Suppressor macrophage treated with lipopolysaccharide for 4 hours (primary cell): ENCODE results near the gene CD99.
"Not testable (repeated sequence)": the region's sequence is repeated elsewhere in the genome, so short reads cannot be mapped to it uniquely, and the experiment has no call there.

Experiments
- DNase-seq: peaks from one replicate; pipeline ENCODE4 v3.0.0-alpha.2; 2020

The CD99 gene

DNA sequence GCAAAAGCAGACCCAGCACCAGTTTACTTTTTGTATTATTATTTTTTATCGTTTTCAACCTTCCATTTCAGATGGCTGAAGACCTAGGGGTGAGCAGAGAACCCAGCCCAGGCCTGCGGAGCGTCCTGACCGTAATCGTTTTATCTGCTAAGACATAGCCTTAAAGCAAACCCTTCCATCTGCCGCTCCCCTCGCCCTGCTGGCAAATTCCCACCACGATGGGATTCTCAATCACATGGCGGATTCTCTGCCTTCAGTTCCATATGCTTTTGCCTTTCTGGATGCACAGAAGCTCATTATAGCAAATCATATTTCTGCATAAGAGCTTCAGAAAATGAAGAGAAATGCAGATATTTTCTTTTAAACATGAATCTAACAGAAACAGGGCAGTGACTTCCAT, 42.2 kb downstream of the CD99 start:
- no peak for DNase-seq

GRCh38 chrX:2735270-2735669, 44.2 kb downstream of the CD99 start:
- DNase-seq: no peak

DNA sequence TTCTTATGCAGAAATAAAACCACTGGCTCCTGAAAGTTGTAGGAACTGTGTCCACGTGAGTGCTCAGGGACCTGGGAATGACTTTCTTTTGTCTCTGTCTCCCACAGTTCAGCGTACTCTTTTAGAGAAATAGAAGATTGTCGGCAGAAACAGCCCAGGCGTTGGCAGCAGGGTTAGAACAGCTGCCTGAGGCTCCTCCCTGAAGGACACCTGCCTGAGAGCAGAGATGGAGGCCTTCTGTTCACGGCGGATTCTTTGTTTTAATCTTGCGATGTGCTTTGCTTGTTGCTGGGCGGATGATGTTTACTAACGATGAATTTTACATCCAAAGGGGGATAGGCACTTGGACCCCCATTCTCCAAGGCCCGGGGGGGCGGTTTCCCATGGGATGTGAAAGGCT, 49.6 kb downstream of the CD99 start:
- DNase-seq: no peak

DNA sequence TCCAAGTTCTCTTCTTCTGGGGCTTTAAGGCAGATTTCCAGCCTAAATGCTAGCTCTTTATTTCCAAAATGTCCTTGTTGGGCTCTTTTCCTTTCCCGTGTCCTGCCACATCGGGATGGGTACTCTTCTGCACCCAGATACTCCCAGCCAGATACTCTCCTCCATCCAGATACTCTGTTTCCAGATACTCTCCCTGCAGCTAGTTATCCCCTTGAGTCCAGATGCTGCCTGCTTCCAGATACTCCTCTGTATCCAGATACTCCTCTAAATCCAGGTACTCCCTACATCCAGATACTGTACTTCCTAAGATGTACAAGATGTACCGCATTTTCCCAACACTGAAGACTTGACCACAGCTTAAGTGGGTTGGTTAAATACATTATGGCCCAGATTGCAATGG, 50.3 kb downstream of the CD99 start:
- DNase-seq: no peak

- not testable (repeated sequence) for DNase-seq
These were observed 55.2 kb downstream of the CD99 start for GRCh38 chrX:2746250-2746649.

DNA sequence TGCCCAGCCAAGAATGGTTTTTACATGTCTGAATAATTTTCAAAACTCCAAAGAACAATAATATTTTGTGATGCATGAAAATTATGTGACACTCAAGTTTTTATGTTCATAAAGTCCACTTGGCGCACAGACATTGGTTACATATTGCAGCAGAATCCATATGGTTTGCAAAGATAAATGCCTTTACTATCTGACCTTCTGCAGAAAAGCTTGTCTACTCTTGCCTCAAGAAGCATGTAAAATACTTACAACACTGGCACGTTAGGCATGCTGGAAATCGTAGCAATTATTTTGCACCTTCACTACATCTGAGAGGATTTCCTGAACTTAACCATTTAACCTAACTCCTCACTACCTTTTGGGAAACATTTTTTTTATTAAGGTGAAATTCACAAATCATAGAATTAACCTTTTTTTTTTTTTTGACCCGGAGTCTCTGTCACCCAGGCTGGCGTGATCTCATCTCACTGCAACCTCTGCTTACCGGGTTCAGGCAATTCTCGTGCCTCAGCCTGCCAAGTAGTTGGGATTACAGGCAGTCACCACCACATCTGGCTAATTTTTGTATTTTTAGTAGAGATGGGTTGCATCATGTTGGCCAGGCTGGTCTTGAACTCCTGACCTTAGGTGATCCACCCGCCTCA, 57.2 kb downstream of the CD99 start:
- DNase-seq: no peak

DNA sequence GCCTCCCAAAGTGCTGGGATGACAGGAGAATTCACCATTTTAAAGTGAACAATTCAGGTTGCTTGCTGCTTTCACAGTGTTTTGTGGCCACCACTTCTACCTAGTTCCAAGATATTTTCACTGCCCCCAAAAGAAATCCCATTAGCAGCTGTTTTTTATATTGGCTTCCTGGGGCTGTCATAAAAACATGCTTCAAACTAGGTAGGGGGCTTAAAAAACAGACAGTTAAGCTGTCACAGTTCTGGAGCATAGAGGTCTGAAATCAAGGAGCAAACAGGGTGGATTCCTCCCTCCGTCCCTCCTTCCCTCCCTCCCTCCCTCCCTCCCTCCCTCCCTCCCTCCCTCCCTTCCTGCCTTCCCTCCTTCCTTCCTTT, 57.7 kb downstream of the CD99 start:
- DNase-seq: no peak

- DNase-seq: no peak
These were observed 60.2 kb downstream of the CD99 start for GRCh38 chrX:2751291-2751690.

DNA sequence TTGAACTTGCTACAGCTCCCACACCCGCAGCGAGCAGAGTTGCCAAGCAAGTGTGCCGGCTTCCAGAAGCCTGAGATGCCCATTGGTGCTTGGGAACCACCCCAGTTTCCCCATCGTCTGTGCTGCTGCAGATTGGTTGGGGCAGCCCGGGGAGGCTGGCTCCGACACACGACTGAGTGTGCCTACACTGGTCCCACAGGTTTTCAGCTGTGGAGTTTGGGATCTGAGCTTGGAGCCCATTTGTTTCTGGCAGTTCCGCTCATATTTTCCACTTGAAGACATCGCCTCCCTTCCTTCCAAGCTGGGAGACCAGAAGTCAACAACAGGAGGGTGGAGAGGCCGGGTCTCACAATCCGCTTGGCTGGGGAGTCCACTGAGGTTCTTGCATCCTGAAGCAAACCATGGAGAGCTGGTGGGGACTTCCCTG, 60.8 kb downstream of the CD99 start, which contains the start of gene XG:
TSS of gene XG (plus strand) at position 167 of the 427 bp plus-strand sequence. CDS start at position 402, 235 bp downstream.
- not testable (repeated sequence) for DNase-seq

DNA sequence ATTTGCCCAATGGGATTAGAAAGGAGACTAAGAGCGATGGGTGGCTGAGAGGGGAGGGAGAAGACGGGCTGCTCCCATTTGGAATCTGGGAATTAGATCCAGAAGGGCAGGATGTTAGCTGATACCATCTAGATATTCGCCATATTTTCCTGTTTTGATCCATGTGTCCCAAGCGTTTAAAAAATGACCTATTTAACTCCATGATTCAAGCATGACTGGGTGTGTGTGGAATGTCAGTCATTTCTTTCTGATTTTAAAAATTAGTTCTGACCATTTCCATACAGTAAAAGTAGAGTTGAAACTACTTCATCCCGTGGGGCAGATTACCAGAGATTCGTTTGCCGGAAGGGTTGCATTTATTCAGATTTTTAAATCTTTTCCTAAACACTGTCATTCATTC, 61.3 kb downstream of the CD99 start:
- DNase-seq: not testable (repeated sequence)

DNA sequence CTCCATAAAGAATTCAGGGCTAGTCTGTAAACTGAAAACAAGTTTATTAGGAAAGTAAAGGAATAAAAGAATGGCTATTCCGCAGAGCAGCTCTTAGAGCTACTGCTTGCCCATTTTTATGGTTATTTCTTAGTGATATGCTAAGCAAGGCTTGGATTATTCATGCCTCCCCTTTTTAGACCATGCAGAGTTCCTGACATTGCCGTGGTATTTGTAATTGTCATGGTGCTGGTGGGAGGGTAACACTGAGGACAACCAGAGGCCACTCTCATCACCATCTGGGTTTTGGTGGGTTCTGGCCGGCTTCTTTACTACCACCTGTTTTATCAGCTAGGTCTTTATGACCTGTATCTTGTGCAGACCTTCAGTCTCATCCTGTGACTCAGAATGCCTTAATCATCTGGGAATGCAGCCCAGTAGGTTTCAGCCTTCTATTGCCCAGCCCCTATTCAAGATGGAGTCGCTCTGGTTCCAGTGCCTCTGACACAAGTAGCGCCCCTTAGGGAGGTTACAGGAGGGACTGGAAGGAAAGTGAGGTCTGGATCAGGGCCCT, 64.1 kb downstream of the CD99 start:
- not testable (repeated sequence) for DNase-seq

DNA sequence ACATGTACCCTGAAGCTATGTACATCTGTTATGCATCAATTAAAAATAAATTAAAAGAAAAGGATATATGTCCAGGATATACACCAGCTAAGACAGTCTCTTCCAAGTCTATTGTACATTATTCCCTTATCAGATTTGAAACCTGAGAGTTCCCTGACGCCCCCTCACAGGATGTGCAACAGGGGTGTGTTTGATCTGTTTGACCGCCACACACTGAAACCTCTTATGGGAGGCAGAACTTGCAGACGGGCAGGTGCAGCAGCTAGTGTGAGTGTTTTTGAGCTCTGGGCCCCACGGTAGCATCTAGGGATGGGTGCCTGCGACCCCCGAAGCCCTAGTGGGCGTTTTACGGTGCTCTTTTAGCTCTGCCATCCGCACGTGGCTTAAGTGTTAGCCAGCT, 65.5 kb downstream of the CD99 start:
- DNase-seq: no peak

DNA sequence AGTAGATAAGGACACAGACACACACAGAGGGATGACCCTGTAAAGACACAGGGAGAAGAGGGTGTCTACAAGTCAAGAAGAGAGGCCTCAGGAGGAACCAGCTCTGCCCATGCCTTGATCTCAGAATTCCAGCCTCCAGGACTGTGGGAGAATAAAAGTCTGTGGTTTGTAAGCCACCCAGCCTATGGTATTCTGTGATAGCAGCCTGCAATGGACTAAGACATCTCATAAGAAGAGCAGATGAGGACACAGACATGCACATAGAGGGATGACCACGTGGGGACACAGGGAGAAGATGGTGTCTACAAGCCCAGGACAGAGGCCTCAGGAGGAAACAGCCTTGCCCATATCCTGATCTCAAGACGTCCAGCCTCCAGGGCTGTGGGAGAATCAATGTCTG, 70.2 kb downstream of the CD99 start:
- DNase-seq: no peak

DNA sequence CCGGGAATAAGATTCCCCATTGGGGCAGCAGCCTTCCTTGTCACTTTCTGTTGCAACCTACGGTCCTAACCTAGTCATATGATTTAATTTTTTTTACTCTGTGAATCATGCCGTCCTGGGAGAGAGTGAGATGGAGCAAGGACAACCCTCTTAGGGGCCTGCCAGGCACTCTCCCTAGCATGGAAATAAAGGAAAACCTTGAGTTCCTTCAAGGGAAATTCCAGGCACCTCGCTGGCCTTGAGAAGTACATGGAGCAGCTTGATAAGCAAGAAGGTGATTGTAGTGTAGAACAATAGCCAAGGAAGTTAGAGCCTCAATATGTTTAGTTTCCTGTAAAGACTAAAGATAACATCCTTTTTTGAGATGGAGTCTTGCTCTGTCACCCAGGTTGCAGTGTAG, 71.6 kb downstream of the CD99 start:
- DNase-seq: not testable (repeated sequence)

- DNase-seq: not testable (repeated sequence)
These were observed 73.9 kb downstream of the CD99 start for GRCh38 chrX:2764766-2765548.

DNA sequence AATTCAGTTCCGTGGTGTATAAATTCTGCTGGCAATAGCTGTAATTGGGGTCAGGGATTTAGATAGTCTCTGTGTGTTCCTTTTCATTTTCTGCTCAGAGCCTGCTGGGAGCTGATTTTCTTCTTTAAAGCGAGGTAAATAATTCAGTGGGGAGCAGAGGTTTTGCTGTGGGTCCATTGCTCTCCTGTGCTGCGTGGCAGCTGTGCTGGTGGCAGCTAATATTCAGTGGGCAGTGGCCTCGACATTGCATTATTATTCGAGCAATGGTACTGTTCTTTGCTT, 74.4 kb downstream of the CD99 start:
- DNase-seq: no peak

DNA sequence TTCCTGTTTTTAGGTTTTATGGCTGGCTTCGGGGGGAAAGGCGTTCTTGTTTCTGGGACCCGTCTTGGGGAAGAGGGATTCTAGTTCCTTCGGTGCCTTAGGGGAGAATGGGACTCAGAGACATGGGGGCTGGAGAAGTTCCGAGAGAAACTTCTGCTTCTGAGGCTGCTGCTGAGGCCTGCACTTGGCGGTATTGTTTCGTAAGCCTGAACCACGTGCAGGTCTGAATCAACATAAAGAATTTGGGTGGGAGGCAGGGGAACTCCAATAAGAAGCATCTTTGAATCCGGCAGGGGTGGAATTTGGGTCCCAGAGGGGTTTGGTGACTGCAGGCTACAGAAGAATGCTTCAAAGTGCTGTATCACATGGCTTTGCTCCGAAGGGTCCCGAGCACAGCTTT, 75.8 kb downstream of the CD99 start:
- DNase-seq: peak; percentile 83

DNA sequence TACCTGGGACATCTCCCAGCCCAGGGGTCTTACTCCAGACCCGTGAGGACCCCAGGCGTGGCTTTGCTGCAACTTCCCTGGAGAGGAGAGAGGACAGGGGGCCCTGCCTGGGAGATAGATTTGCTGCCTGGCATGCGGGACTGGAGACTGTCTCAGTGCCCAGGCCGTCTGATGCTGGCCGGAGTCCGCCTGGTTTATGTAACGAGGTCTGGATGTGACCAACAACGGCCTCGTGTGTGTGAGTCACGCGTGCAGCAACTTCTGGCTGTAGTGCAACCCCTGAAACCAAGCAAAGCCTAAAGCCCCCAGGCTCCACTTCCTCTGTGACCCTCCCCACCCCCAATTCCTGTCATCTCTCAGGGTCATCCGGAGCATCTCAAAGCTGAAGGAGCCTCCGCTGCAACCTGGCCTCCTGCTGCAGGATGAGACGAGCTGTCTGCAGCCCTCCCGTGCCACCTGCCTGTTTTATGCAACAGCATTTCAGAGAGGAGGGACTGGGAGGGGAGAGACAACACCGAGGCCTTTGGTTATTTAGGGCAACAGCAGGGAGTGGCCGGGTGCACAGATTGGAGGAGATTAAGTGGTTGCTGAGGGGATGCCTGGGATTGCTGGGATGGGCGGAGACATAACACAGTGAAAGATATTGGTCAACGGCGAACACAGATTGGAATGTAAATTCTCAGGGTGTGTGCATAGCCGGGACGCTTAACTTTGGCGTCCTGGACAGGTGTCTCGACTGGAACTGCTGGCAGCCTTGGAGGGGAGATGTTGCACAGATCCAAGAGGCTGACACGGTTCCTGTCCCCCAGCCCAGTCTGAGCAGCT, 76.7 kb downstream of the CD99 start:
- DNase-seq: peak; percentile 85

DNA sequence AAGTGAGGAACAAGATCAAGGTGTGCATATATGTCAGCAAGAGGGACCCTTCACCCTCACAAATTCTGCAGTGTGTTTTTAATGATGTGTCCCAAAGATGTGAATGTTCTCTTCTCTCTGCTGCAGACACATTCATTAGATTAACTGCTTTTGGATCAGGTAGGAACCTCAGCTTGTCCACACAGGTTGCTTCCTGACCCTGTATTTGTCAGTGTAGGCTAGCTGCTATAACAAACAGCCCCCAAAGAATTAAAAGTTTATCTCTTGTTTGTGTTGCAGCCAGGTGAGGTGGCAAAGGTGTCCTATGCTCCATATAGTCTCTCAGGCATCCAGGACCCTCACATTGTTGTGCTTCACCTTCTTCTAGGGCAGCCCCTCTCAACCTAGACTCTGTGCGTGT, 78.5 kb downstream of the CD99 start:
- no peak for DNase-seq

DNA sequence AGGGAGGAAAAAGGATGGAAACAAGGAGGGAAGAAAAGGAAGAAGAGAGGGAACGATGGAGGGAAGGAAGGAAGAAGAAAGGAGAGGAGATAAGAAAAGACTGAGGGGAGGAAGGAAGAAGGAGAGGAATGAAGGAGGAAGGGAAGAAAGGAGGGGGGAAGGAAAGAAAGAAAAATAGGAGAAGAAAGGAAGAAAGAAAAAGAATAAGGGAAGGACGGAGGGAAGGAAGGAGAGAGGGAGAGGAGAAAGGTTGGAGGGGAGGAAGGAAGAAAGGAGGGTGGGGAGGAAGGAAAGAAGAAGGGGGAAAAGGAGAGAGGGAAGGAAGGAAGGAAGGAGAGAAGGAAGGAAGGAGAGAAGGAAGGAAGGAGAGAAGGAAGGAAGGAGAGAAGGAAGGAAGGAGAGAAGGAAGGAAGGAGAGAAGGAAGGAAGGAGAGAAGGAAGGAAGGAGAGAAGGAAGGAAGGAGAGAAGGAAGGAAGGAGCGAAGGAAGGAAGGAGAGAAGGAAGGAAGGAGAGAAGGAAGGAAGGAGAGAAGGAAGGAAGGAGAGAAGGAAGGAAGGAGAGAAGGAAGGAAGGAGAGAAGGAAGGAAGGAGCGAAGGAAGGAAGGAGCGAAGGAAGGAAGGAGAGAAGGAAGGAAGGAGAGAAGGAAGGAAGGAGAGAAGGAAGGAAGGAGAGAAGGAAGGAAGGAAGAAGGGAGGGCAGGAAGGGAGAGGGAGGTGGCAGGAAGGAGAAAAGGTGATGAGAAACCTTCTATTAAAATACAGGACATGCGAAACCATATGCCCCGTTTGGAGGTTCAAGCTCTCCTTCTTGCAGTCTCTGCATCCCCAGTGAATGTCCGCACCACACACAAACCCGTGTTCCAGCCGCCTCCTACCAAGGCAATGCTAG, 82.3 kb downstream of the CD99 start:
- not testable (repeated sequence) for DNase-seq

DNA sequence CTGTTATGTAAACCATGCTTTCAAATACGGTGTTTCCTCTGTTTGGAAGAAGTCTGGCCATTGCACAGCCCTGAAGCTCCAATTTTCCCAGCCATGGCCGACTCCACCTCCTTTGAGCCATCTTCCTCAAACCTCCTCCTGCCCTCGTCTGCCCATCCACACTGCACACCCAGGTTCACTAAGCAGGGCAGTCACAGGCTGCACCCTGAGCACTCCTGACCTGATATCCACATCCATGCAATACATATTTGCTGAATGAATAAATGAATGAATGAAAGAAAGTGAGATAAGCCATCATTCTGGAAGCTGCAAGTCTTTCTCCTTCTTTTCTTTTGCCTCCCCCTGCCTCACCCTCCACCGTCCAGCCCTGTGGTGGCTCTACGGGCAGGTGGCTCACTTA, 83.0 kb downstream of the CD99 start:
- DNase-seq: no peak

- no peak for DNase-seq
These were observed 83.7 kb downstream of the CD99 start for GRCh38 chrX:2774776-2775175.
